Right atrium auricular region (tissue), 2 donors: ENCODE results near the gene PRR33. TPM values are rescaled to one million over a fixed set of nuclear protein-coding genes. Genes with fewer than 3 reads are reported as not detected.

Experiments used
- DNase-seq: peaks from one replicate; pipeline ENCODE4 v3.0.0-alpha.2; 2019; ENCODE audit warnings: low spot score
- H3K27ac ChIP-seq, 2 donors: fragments of 200-600 bp; sonication (generic); 1 replicate in 1 of 2; 2 replicates in 1 of 2; pipeline ENCODE4 v1.5.1; 2016 to 2019
- H3K27me3 ChIP-seq, 2 donors: fragments of 200-600 bp; sonication (generic); one replicate each; pipeline versions ENCODE4 v1.5.1 to v1.6.0; 2017 to 2019
- H3K36me3 ChIP-seq: fragments of 200-600 bp; sonication (generic); one replicate; pipeline ENCODE4 v1.5.1; 2016
- H3K4me1 ChIP-seq, 2 donors: fragments of 200-600 bp; sonication (generic); one replicate each; pipeline versions ENCODE4 v1.5.1 to v1.6.0; 2017 to 2019
- H3K4me3 ChIP-seq, 2 donors: fragments of 200-600 bp; sonication (generic); 1 replicate in 1 of 2; 2 replicates in 1 of 2; pipeline ENCODE4 v1.5.1; 2017 to 2019; ENCODE audit warnings: mild to moderate bottlenecking in 1 of 2, moderate library complexity in 1 of 2
- H3K9me3 ChIP-seq, 2 donors: fragments of 200-600 bp; sonication (generic); one replicate each; pipeline ENCODE4 v1.5.1; 2019
- CTCF ChIP-seq, 2 donors: fragments of 200-600 bp; sonication (generic); IDR thresholded peaks; one replicate each; pipeline ENCODE4 v1.5.1; 2019; ENCODE audit warnings: antibody characterized with exemption in 2 of 2
- total RNA-seq, 2 donors: library from RNA; depleted of rRNA; stranded (reverse); fragments of >200 nt; gene quantifications; one replicate each; pipeline ENCODE4 v1.1.0, GENCODE V29; 2016

Gene PRR33
- total RNA-seq, 2 donors from 2014 or later: 0.33 TPM; not detected in 1

GRCh38 chr11:1936781-1937615 is 45.3 kb upstream of the PRR33 start:
- H3K27ac ChIP-seq: no peak overlapping the region
- no peak overlapping the region for H3K4me3 ChIP-seq
- no peaks in the 10 kb centered on the region for H3K27me3 ChIP-seq
- TF ChIP-seq CTCF (IDR thresholded peaks at IDR 0.05): no peak
- peaks cover 0 to 12% of the 10 kb centered on the region in 2 donors for H3K4me1 ChIP-seq
- H3K36me3 ChIP-seq: no peaks in the 10 kb centered on the region
- no peaks in the 10 kb centered on the region for H3K9me3 ChIP-seq
- no peak for DNase-seq

- no peaks in the 10 kb centered on the region for H3K9me3 ChIP-seq
- no peak overlapping the region for H3K4me3 ChIP-seq
- TF ChIP-seq CTCF (IDR thresholded peaks at IDR 0.05): no peak
- DNase-seq: no peak
- H3K4me1 ChIP-seq: peaks cover 0 to 12% of the 10 kb centered on the region in 2 donors
- no peak overlapping the region for H3K27ac ChIP-seq
- H3K27me3 ChIP-seq: no peaks in the 10 kb centered on the region
- no peaks in the 10 kb centered on the region for H3K36me3 ChIP-seq
These were observed 44.5 kb upstream of the PRR33 start for GRCh38 chr11:1936072-1936780.

- no peak for DNase-seq
- Histone ChIP-seq H3K9me3 (no peaks in the 10 kb centered on the region), H3K27ac (no peak overlapping the region), H3K4me1 (peaks cover 0 to 12% of the 10 kb centered on the region in 2 donors), H3K36me3 (no peaks in the 10 kb centered on the region), H3K27me3 (no peaks in the 10 kb centered on the region), H3K4me3 (no peak overlapping the region)
- TF ChIP-seq CTCF (IDR thresholded peaks at IDR 0.05): no peak
These were observed 43.7 kb upstream of the PRR33 start for GRCh38 chr11:1935156-1936071.

GRCh38 chr11:1934335-1935155 is 42.9 kb upstream of the PRR33 start:
- Histone ChIP-seq H3K9me3 (no peaks in the 10 kb centered on the region), H3K27me3 (no peaks in the 10 kb centered on the region), H3K27ac (no peak overlapping the region), H3K36me3 (no peaks in the 10 kb centered on the region), H3K4me1 (peaks cover 0 to 12% of the 10 kb centered on the region in 2 donors), H3K4me3 (no peak overlapping the region)
- DNase-seq: no peak
- no peak for TF ChIP-seq CTCF (IDR thresholded peaks at IDR 0.05)
